K562 (cell line): Measurements from ENCODE around the gene LOXL3. TPM values are rescaled to one million over a fixed set of nuclear protein-coding genes. Genes with fewer than 3 reads are reported as not detected.
A peak's percentile ranks its signal among the peaks of the same experiment; 100 is the strongest.

Experiments used
- ATAC-seq: fragments of 200-7000 bp; cut with Tn5 transposase; 3 replicates; pipeline ENCODE4 v1.9.1; 2020; ENCODE audit warnings: moderate library complexity
- BruUV-seq: library from RNA; stranded (reverse); fragments of 400-500 nt; replicated peaks from 2 replicates; lab custom pipeline; 2021; lab: Mats Ljungman, UMichigan
- CTCF ChIA-PET: fragments of 300-600 bp; formaldehyde crosslinking; extraction: SDS; loops from one replicate; lab custom pipeline; 2021; ENCODE audit warnings: low intra/inter-chr PET ratio; lab: Yijun Ruan, JAX
- POLR2A ChIA-PET: fragments of 300-600, 350-650 bp; sonication (Branson Sonifier 250); formaldehyde crosslinking; extraction: SDS; loops from one replicate; lab custom pipeline; 2021; ENCODE audit warnings: antibody characterized with exemption, inconsistent platforms; lab: Yijun Ruan, JAX
- DNase-seq, 4 experiments: peaks; one replicate each; pipeline versions ENCODE4 v3.0.0 to v3.0.0-alpha.2; 2011 to 2018; ENCODE audit warnings: low spot score in 3 of 4, mixed read lengths in 3 of 4; ENCODE audit errors: extremely low read depth in 1 of 4
- FAIRE-seq: peaks from 2 replicates; lab custom pipeline; 2011; peaks lifted over from hg19 to GRCh38; lab: Jason Lieb, UNC
- H2AFZ ChIP-seq: 2 replicates; pipeline ENCODE4 v1.6.0; 2011; ENCODE audit warnings: low read depth, low read length, control low read depth, inconsistent platforms
- H3K27ac ChIP-seq: fragments of 200-600 bp; 3 replicates; pipeline ENCODE4 v1.8.0; 2011; ENCODE audit warnings: low read depth, mild to moderate bottlenecking, control low read depth, inconsistent platforms, low read length, moderate library complexity, mixed read lengths; ENCODE audit errors: extremely low read depth
- H3K27me3 ChIP-seq, 2 experiments: fragments of 300-600 bp in 1 of 2; 2 replicates in 1 of 2; 3 replicates in 1 of 2; pipeline versions ENCODE4 v1.6.0 to v1.8.0; 2011; ENCODE audit warnings: inconsistent platforms in 2 of 2, low read length in 2 of 2, mild to moderate bottlenecking in 1 of 2, mixed read lengths in 1 of 2, moderate library complexity in 1 of 2; ENCODE audit not compliant: control insufficient read depth in 2 of 2, insufficient read depth in 2 of 2
- H3K36me3 ChIP-seq: fragments of 300-600 bp; 3 replicates; pipeline ENCODE4 v1.8.0; 2011; ENCODE audit warnings: mild to moderate bottlenecking, low read length, inconsistent platforms; ENCODE audit not compliant: control insufficient read depth, insufficient read depth
- H3K4me1 ChIP-seq, 2 experiments: fragments of 200-600 bp in 1 of 2; replicated peaks in 1 of 2; 2 replicates in 1 of 2; 3 replicates in 1 of 2; pipeline versions ENCODE4 v1.5.1 to v1.8.0; 2011; ENCODE audit warnings: inconsistent platforms in 2 of 2, low read length in 2 of 2, mild to moderate bottlenecking in 1 of 2, mixed read lengths in 1 of 2, moderate library complexity in 1 of 2; ENCODE audit not compliant: control insufficient read depth in 2 of 2, insufficient read depth in 2 of 2
- H3K4me2 ChIP-seq: 2 replicates; pipeline ENCODE4 v1.6.1; 2011; ENCODE audit warnings: low read length, control low read depth, inconsistent platforms, mixed read lengths; ENCODE audit not compliant: insufficient read depth
- H3K4me3 ChIP-seq: fragments of 200-600 bp; sonication (generic), shearing (Covaris generic); 2 replicates; pipeline ENCODE4 v1.5.1; 2016; ENCODE audit warnings: control low read depth, inconsistent platforms
- H3K79me2 ChIP-seq: fragments of 200-600 bp; 3 replicates; pipeline ENCODE4 v1.8.0; 2011; ENCODE audit warnings: low read length, inconsistent platforms; ENCODE audit not compliant: control insufficient read depth, insufficient read depth
- H3K9ac ChIP-seq, 2 experiments: 2 replicates each; pipeline versions ENCODE4 v1.6.0 to v1.6.1; 2011; ENCODE audit warnings: low read depth in 2 of 2, low read length in 2 of 2, control low read depth in 1 of 2, inconsistent platforms in 1 of 2, mild to moderate bottlenecking in 1 of 2, mixed read lengths in 1 of 2; ENCODE audit not compliant: insufficient read depth in 1 of 2
- H3K9me1 ChIP-seq: one replicate; pipeline ENCODE4 v1.6.0; 2011; ENCODE audit warnings: inconsistent platforms, mild to moderate bottlenecking, low read length, moderate library complexity; ENCODE audit not compliant: control insufficient read depth, insufficient read depth
- H3K9me3 ChIP-seq: replicated peaks from 2 replicates; pipeline ENCODE4 v1.5.1; 2011; ENCODE audit warnings: low read depth, low read length, inconsistent platforms; ENCODE audit not compliant: control insufficient read depth, insufficient read depth
- H4K20me1 ChIP-seq: replicated peaks from 2 replicates; pipeline ENCODE4 v1.6.1; 2011; ENCODE audit warnings: low read length, inconsistent platforms, mixed read lengths; ENCODE audit not compliant: control insufficient read depth, insufficient read depth
- BRD9 ChIP-seq: fragments of 450-650 bp; IDR thresholded peaks from 2 replicates; pipeline ENCODE4 v1.6.1; 2018; ENCODE audit warnings: low read depth; ENCODE audit not compliant: partially characterized antibody
- CAMTA2 ChIP-seq: fragments of 250-450 bp; sonication (Bioruptor Pico); conservative IDR thresholded peaks from 2 replicates; pipeline ENCODE4 v1.5.1; 2022
- CBX1 ChIP-seq: sonication (generic); IDR thresholded peaks from 2 replicates; pipeline ENCODE4 v1.6.1; 2016; ENCODE audit warnings: antibody characterized with exemption, low read depth, mild to moderate bottlenecking
- CBX5 ChIP-seq: IDR thresholded peaks from 2 replicates; pipeline ENCODE4 v1.6.1; 2014; ENCODE audit warnings: low read depth, borderline replicate concordance
- FOXP1 ChIP-seq: sonication (generic); formaldehyde crosslinking; IDR thresholded peaks from 2 replicates; pipeline ENCODE4 v1.8.0; 2022; ENCODE audit warnings: mild to moderate bottlenecking, missing genetic modification reagents
- HDAC3 ChIP-seq: fragments of 450-650 bp; IDR thresholded peaks from 2 replicates; pipeline ENCODE4 v1.6.1; 2018; ENCODE audit warnings: borderline replicate concordance, mild to moderate bottlenecking, moderate library complexity; ENCODE audit not compliant: partially characterized antibody
- MTA2 ChIP-seq: fragments of 450-650 bp; IDR thresholded peaks from 2 replicates; pipeline ENCODE4 v1.6.1; 2016; ENCODE audit warnings: low read depth
- MTA3 ChIP-seq: fragments of 450-650 bp; formaldehyde crosslinking; IDR thresholded peaks from 2 replicates; pipeline ENCODE4 v1.6.1; 2017; ENCODE audit warnings: mild to moderate bottlenecking, borderline replicate concordance
- SIN3A ChIP-seq, 2 experiments: fragments of 150-350 bp in 1 of 2; IDR thresholded peaks; 2 replicates each; pipeline ENCODE4 v1.6.1; 2011 to 2016; ENCODE audit warnings: borderline replicate concordance in 2 of 2, low read depth in 2 of 2, low read length in 2 of 2, mild to moderate bottlenecking in 2 of 2, moderate library complexity in 2 of 2; ENCODE audit not compliant: control insufficient read depth in 1 of 2
- SMAD2 ChIP-seq: fragments of 150-350 bp; IDR thresholded peaks from 2 replicates; pipeline ENCODE4 v1.6.1; 2014; ENCODE audit warnings: low read depth, mild to moderate bottlenecking, low read length
- ZC3H11A ChIP-seq: IDR thresholded peaks from 2 replicates; pipeline ENCODE4 v1.6.1; 2012; ENCODE audit warnings: low read depth, low read length, improper control_type of control experiment
- WGBS: fragments of 100-300 bp; shearing (Covaris generic); methylation state at CpG from one replicate; pipeline ENCODE4 v1.1.6; 2016; ENCODE audit warnings: low coverage, mixed read lengths; ENCODE audit not compliant: insufficient coverage; ENCODE audit errors: missing lambda C conversion rate; 5-methylcytosine and 5-hydroxymethylcytosine counted together
- in situ Hi-C: fragments of 300-500 bp; cut with MboI; formaldehyde crosslinking; loops from 4 replicates; pipeline ENCODE4 v1.15.0; 2018; ENCODE audit warnings: inconsistent platforms, mixed read lengths
- intact Hi-C: fragments of 100-400 bp; cut with micrococcal nuclease; formaldehyde crosslinking; loops from 2 replicates; pipeline ENCODE4 v1.14.2; 2022
- polyA plus RNA-seq, 8 experiments: library from polyadenylated mRNA; depleted of rRNA in 4 of 8; stranded (reverse) in 5 of 8; unstranded in 3 of 8; fragments of >200 nt; fragmentation: Nextera tagmentation in 2 of 8; fragmentation: Illumina TruSeq in 1 of 8; extraction: Ambion mirVana in 2 of 8; extraction: Trizol in 1 of 8; gene quantifications; 2 replicates each; pipeline versions ENCODE4 v1.2.1 to v1.2.3, GENCODE V29; 2011 to 2014; ENCODE audit warnings: inconsistent platforms in 1 of 8, missing spikeins in 1 of 8
- total RNA-seq, 7 experiments: library from RNA; depleted of rRNA in 6 of 7; stranded (reverse); fragments of >200 nt in 6 of 7; fragmentation: Illumina TruSeq in 2 of 7; extraction: Trizol in 2 of 7; gene quantifications; 2 replicates each; pipeline versions ENCODE4 v1.2.1 to v1.2.3, GENCODE V29; 2011 to 2021; ENCODE audit warnings: low replicate concordance in 1 of 7
- TF ChIP-seq, protein P1 (sequence below): fragments of 450-650 bp; formaldehyde crosslinking; IDR thresholded peaks from 2 replicates; pipeline ENCODE4 v1.4.0; 2020; ENCODE audit warnings: mild to moderate bottlenecking
- TF ChIP-seq, protein P2 (sequence below): sonication (generic); formaldehyde crosslinking; IDR thresholded peaks from 2 replicates; pipeline ENCODE4 v1.8.0; 2022; ENCODE audit warnings: mild to moderate bottlenecking, missing genetic modification reagents, borderline replicate concordance

The LOXL3 gene
- total and polyA plus RNA-seq, 9 of the 15 experiments (the other 6 are each of a cell fraction or from before 2014, with no cell fraction given), result 0.22 to 0.99 (median 0.31) TPM

DNA sequence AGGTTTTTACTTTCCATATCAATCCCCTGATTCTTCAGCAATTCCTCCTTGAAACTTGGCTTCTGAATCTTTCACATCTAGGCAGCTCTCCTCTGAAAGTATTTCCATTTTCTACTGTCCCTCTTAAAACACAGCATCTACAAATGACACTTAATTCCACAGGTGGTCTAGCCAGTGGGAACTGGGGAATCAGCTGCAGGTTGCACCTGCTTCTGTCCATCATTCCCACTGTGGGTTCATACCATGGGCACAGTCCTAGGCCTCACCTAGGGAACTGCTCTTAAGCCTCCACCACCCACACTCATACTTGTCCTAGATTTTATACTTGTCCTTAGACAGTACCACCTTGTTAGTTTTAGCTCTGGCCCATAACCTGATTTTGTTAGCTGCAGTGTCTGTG, 2.2 kb downstream of the LOXL3 start:
- peak; percentile 26 for FAIRE-seq
- CTCF ChIA-PET, result no interaction called here
- H2AFZ ChIP-seq, result no peak overlapping the region
- no peaks in the 10 kb centered on the region for H3K27me3 ChIP-seq
- in situ Hi-C loops, result no loop called here
- POLR2A ChIA-PET, result interaction anchor here (0.5 to 1.5 kb wide), 3 partner anchors 9 to 148 kb away, joined by 3 to 4 read pairs (median 3); no protein-coding TSS in a partner anchor
- no peak for DNase-seq
- no peak overlapping the region for H3K4me2 ChIP-seq
- H3K4me3 ChIP-seq, result no peak overlapping the region
- no peak overlapping the region for H3K27ac ChIP-seq
- H4K20me1 ChIP-seq, result no peaks in the 10 kb centered on the region
- no peaks in the 10 kb centered on the region for H3K9me1 ChIP-seq
- H3K79me2 ChIP-seq, result peaks cover 16% of the 10 kb centered on the region; the same call in 2 of the 3 replicates
- intact Hi-C loops, result no loop called here
- no peak for ATAC-seq
- BruUV-seq, result no TSS peak
- peaks cover 7% of the 10 kb centered on the region; the same call in 1 of the 3 replicates for H3K36me3 ChIP-seq
- H3K9me3 ChIP-seq, result no peaks in the 10 kb centered on the region
- no peak for TF ChIP-seq HDAC3
- TF ChIP-seq, protein P1, sequence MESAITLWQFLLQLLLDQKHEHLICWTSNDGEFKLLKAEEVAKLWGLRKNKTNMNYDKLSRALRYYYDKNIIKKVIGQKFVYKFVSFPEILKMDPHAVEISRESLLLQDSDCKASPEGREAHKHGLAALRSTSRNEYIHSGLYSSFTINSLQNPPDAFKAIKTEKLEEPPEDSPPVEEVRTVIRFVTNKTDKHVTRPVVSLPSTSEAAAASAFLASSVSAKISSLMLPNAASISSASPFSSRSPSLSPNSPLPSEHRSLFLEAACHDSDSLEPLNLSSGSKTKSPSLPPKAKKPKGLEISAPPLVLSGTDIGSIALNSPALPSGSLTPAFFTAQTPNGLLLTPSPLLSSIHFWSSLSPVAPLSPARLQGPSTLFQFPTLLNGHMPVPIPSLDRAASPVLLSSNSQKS (CRISPR knock-in tag), result no peak
- no peak for TF ChIP-seq MTA2
- no peak overlapping the region for H3K9ac ChIP-seq
- H3K4me1 ChIP-seq, result peaks cover 25 to 66% of the 10 kb centered on the region in 2 experiments

DNA sequence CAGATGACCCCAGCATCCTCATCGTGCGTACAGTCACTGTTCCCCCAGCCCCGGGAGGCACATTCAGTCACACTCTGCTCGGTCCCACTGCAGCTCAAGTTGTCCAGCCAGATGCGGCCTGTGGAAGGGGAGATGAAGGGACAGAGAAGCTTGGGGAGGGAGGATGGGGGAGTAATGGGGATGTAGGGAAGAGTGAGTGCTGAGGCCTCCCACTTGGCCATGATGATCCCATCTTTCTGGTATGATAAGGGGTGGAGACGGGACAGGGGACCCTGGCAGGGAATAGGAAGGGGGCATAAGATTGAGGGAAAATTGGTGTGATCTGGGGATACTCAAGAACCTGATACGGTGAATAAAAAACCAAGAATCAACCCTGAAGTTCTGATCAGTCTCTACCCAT, 3.5 kb downstream of the LOXL3 start:
- POLR2A ChIA-PET, result interaction anchor here (0.9 to 1.5 kb wide), 3 partner anchors 8 to 67 kb away, joined by 3 to 6 read pairs (median 3); partner anchors contain the start of genes CCDC142 and TTC31
- Histone ChIP-seq H3K36me3 (no peaks in the 10 kb centered on the region), H3K9ac (peak overlapping the region in 1 of 2 experiments; percentile 27; a peak in 1 of 4 replicates), H4K20me1 (no peaks in the 10 kb centered on the region), H3K4me2 (no peak overlapping the region), H3K27me3 (no peaks in the 10 kb centered on the region), H3K27ac (no peak overlapping the region), H3K9me1 (no peaks in the 10 kb centered on the region), H3K79me2 (peaks cover 8% of the 10 kb centered on the region; the same call in 2 of the 3 replicates), H3K9me3 (no peaks in the 10 kb centered on the region), H3K4me1 (peaks cover 26 to 57% of the 10 kb centered on the region in 2 experiments), H2AFZ (no peak overlapping the region), H3K4me3 (no peak overlapping the region)
- FAIRE-seq (no peak), ATAC-seq (no peak), DNase-seq (no peak)
- no TSS peak for BruUV-seq
- in situ Hi-C loops, result no loop called here
- intact Hi-C loops, result no loop called here
- 85% methylated on average over 7 of the region's 7 CpGs for WGBS
- CTCF ChIA-PET, result no interaction called here
- TF ChIP-seq CBX5, result no peak
- no peak for TF ChIP-seq SMAD2
- TF ChIP-seq CAMTA2 (CRISPR knock-in tag), result no peak
- no peak for TF ChIP-seq BRD9
- TF ChIP-seq MTA3, result no peak
- TF ChIP-seq ZC3H11A, result no peak
- no peak for TF ChIP-seq CBX1
- TF ChIP-seq SIN3A (IDR thresholded peaks at IDR 0.05; ENCODE audit: borderline replicate concordance in 2 of 2, control insufficient read depth in 1 of 2, low read depth in 2 of 2, low read length in 2 of 2), result no peak
- no peak for TF ChIP-seq FOXP1
- TF ChIP-seq, protein P2, sequence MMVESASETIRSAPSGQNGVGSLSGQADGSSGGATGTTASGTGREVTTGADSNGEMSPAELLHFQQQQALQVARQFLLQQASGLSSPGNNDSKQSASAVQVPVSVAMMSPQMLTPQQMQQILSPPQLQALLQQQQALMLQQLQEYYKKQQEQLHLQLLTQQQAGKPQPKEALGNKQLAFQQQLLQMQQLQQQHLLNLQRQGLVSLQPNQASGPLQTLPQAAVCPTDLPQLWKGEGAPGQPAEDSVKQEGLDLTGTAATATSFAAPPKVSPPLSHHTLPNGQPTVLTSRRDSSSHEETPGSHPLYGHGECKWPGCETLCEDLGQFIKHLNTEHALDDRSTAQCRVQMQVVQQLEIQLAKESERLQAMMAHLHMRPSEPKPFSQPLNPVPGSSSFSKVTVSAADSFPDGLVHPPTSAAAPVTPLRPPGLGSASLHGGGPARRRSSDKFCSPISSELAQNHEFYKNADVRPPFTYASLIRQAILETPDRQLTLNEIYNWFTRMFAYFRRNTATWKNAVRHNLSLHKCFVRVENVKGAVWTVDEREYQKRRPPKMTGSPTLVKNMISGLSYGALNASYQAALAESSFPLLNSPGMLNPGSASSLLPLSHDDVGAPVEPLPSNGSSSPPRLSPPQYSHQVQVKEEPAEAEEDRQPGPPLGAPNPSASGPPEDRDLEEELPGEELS (CRISPR knock-in tag), result no peak
